ENCODE results near the gene ANXA2R. TPM values are rescaled to one million over a fixed set of nuclear protein-coding genes. Genes with fewer than 3 reads are reported as not detected.

Gene ANXA2R
- total and polyA plus RNA-seq, 9 of the 15 experiments (the other 6 are each of a cell fraction or from before 2014, with no cell fraction given), result 2.1 to 4.8 (median 3.4) TPM

GRCh38 chr5:43007911-43008362, 32.2 kb downstream of the ANXA2R start (continued):
- no peak for TF ChIP-seq ATF2 (CRISPR knock-in tag; IDR thresholded peaks at IDR 0.05)
- no peak for TF ChIP-seq ZNF551 (CRISPR knock-in tag; IDR thresholded peaks at IDR 0.05)
- TF ChIP-seq ZNF436 (CRISPR knock-in tag; IDR thresholded peaks at IDR 0.05), result no peak
- TF ChIP-seq ZNF830 (CRISPR knock-in tag; IDR thresholded peaks at IDR 0.05), result 0 out of 2 replicates have a peak, but pooled peaks have one; percentile 14
- no peak for TF ChIP-seq FIP1L1 (IDR thresholded peaks at IDR 0.05; ENCODE audit: low read depth, low read length, poor library complexity, severe bottlenecking)
- TF ChIP-seq PTBP1 (IDR thresholded peaks at IDR 0.05; ENCODE audit: low read depth, low read length), result 0 out of 2 replicates have a peak, but pooled peaks have one; percentile 38
- peak; percentile 55; the same call in 1 of the 2 replicates for TF ChIP-seq NFRKB (IDR thresholded peaks at IDR 0.05; ENCODE audit: low read depth)
- no peak for TF ChIP-seq SAFB2 (IDR thresholded peaks at IDR 0.05; ENCODE audit: borderline replicate concordance, low read depth, low read length, severe bottlenecking)
- peak in 1 of 2 experiments; percentile 29; a peak in 1 of 4 replicates for TF ChIP-seq SIN3A (IDR thresholded peaks at IDR 0.05; ENCODE audit: borderline replicate concordance in 2 of 2, control insufficient read depth in 1 of 2, low read depth in 2 of 2, low read length in 2 of 2)
- no peak for TF ChIP-seq CBFB (CRISPR knock-in tag; IDR thresholded peaks at IDR 0.05)
- no peak; the same call in 1 of the 2 replicates for TF ChIP-seq KLF16 (IDR thresholded peaks at IDR 0.05)
- peak; percentile 86; the same call in 1 of the 2 replicates for TF ChIP-seq ZNF592 (IDR thresholded peaks at IDR 0.05)
- TF ChIP-seq GATAD2A (IDR thresholded peaks at IDR 0.05), result no peak
- no peak for TF ChIP-seq ZFX (CRISPR knock-in tag; IDR thresholded peaks at IDR 0.05)
- 0 out of 2 replicates have a peak, but pooled peaks have one; percentile 4 for TF ChIP-seq ARID2 (IDR thresholded peaks at IDR 0.05)
- TF ChIP-seq IRF1 (CRISPR knock-in tag; IDR thresholded peaks at IDR 0.05; ENCODE audit: borderline replicate concordance), result no peak
- no peak for TF ChIP-seq HMGN3 (IDR thresholded peaks at IDR 0.05; ENCODE audit: borderline replicate concordance, extremely low read depth, insufficient read length, low read depth, low read length)
- TF ChIP-seq HMG20A (CRISPR knock-in tag; conservative IDR thresholded peaks at IDR 0.05), result no peak
- TF ChIP-seq NBN (IDR thresholded peaks at IDR 0.05; ENCODE audit: low read depth), result peak; percentile 6; the same call in 1 of the 2 replicates
- TF ChIP-seq POLR2A (conservative IDR thresholded peaks at IDR 0.05), result peak; percentile 78

All from K562 (cell line).